Measurements from ENCODE around the gene ULK2.

ULK2 gene

DNA sequence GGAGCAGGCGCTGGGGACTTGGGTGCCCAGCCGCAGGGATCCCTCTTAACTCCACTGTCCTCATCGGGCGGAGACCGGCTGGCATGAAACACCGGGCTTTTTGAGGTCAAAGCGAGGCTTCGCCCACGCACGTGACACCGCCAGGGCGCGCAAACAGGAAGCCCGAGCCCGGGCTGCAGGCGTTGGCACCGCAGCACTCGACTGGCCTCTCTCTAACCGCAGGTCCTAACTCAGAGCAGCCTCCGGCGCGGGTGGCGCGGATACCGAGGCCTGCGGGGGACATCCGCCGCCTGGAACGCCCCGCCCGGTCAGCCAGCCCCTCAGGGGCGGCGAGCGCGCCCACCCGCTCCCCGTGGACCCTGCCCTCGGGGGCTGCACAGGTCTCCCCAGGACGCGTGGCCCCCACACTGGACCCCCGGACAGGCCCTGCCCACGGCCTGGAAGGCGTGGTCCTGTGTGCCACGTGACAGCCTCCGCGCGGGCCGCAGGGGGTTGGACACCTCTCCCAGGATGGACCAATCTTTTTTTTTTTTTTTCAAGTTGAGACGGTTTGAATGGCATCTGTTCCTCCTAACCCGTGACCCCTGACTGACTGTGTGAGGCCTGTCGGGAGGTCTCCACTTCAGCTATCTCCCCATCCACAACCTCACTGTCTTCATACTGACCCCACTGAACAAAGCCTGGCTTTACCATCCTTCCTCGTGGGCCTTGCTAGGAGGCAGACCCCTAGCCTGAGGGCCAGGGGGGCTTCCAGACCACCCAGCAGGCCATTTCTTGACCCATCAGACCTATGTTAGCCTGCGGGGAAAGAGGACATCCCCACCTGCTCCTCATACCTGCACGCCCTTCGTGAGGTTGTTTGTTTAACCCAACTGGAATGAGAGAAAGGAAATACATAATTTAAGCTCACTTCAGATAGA, 143.0 kb downstream of the ULK2 start:
- DNase-seq: no peak

DNA sequence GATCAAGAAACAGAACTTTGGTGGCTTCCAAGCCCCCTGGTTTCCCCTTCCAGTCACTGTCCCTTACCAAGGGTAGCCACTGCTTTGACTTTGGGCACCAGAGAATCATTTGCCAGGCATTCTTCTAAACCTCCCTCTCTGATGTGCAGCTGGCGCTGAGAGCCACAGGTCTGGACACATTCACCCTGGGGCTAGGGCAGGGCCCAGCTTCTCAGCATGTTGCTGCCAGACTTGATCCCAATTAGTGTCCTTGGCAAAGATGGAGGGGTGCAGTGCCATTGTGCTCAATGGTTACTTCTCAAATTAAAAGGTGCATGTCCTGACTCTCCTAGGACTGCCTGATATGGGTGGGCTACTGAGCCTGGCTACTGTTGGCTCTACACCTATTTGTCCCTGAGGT, 143.8 kb downstream of the ULK2 start:
- DNase-seq: no peak
